Activated CD8-positive, alpha-beta memory T cell treated with anti-CD3 and anti-CD28 coated beads for 48 hours (primary cell): Measurements from ENCODE around the gene TEAD2.

ENCODE experiments used
- DNase-seq, 3 experiments: peaks; one replicate each; pipeline ENCODE4 v3.0.0-alpha.2; 2020; ENCODE audit warnings: low read depth in 2 of 3, low spot score in 2 of 3

Gene TEAD2

GRCh38 chr19:49294401-49294800, 67.8 kb downstream of the TEAD2 start:
- DNase-seq: no peak
